Fibroblast of lung (primary cell): ENCODE results near the gene MAN2C1. TPM values are rescaled to one million over a fixed set of nuclear protein-coding genes. Genes with fewer than 3 reads are reported as not detected.

Experiments
- DNase-seq, 2 donors: peaks; one replicate each; pipeline versions ENCODE4 v3.0.0 to v3.0.0-alpha.2; 2010; ENCODE audit warnings: low read depth in 2 of 2
- H2AFZ ChIP-seq: 2 replicates; pipeline ENCODE4 v1.5.1; 2012; ENCODE audit warnings: low read length, control low read depth, inconsistent platforms
- H3K27ac ChIP-seq: 2 replicates; pipeline ENCODE4 v1.5.1; 2011; ENCODE audit warnings: low read length, control low read depth; ENCODE audit not compliant: insufficient read depth
- H3K27me3 ChIP-seq: 2 replicates; pipeline ENCODE4 v1.5.1; 2011; ENCODE audit warnings: mild to moderate bottlenecking, low read length; ENCODE audit not compliant: control insufficient read depth, insufficient read depth
- H3K36me3 ChIP-seq: 2 replicates; pipeline ENCODE4 v1.5.1; 2011; ENCODE audit warnings: low read length; ENCODE audit not compliant: control insufficient read depth, insufficient read depth
- H3K4me1 ChIP-seq: 2 replicates; pipeline ENCODE4 v1.5.1; 2011; ENCODE audit warnings: low read length; ENCODE audit not compliant: control insufficient read depth, insufficient read depth; ENCODE audit errors: extremely low read depth
- H3K4me2 ChIP-seq: 2 replicates; pipeline ENCODE4 v1.5.1; 2011; ENCODE audit warnings: low read length, control low read depth; ENCODE audit not compliant: insufficient read depth; ENCODE audit errors: extremely low read depth
- H3K4me3 ChIP-seq, 4 experiments: fragments of 200-600 bp in 1 of 4; sonication (generic) in 1 of 4; replicated peaks in 1 of 4; 2 replicates each; pipeline ENCODE4 v1.5.1; 2011 to 2016; ENCODE audit warnings: low read length in 4 of 4, low read depth in 3 of 4, mild to moderate bottlenecking in 3 of 4, control low read depth in 2 of 4, inconsistent platforms in 1 of 4, mixed read lengths in 1 of 4; ENCODE audit not compliant: insufficient read depth in 1 of 4; ENCODE audit errors: control extremely low read depth in 1 of 4
- H3K79me2 ChIP-seq: 2 replicates; pipeline ENCODE4 v1.5.1; 2012; ENCODE audit warnings: mild to moderate bottlenecking, low read length, inconsistent platforms; ENCODE audit not compliant: control insufficient read depth, insufficient read depth
- H3K9ac ChIP-seq: 2 replicates; pipeline ENCODE4 v1.5.1; 2011; ENCODE audit warnings: mild to moderate bottlenecking, low read length, control low read depth; ENCODE audit not compliant: insufficient read depth
- H3K9me3 ChIP-seq: 2 replicates; pipeline ENCODE4 v1.5.1; 2012; ENCODE audit warnings: low read depth, low read length; ENCODE audit not compliant: control insufficient read depth, insufficient read depth
- H4K20me1 ChIP-seq: 2 replicates; pipeline ENCODE4 v1.5.1; 2011; ENCODE audit warnings: low read length; ENCODE audit not compliant: control insufficient read depth, insufficient read depth; ENCODE audit errors: extremely low read depth
- EZH2 ChIP-seq: IDR thresholded peaks from 2 replicates; pipeline ENCODE4 v1.5.1; 2012; ENCODE audit warnings: low read length, control low read depth, mild to moderate bottlenecking; ENCODE audit errors: missing control alignments
- polyA plus RNA-seq, 2 donors: library from polyadenylated mRNA; depleted of rRNA in 1 of 2; stranded (reverse) in 1 of 2; unstranded in 1 of 2; fragments of >200 nt; gene quantifications; 2 replicates each; pipeline ENCODE4 v1.2.1, GENCODE V29; 2011 to 2012; ENCODE audit warnings: missing spikeins in 1 of 2
- total RNA-seq: library from RNA; depleted of rRNA; stranded (reverse); fragments of >200 nt; gene quantifications from 2 replicates; pipeline ENCODE4 v1.2.1, GENCODE V29; 2014
- TF ChIP-seq, protein P1 (sequence below), 2 donors: IDR thresholded peaks in 1 of 2; conservative IDR thresholded peaks in 1 of 2; 1 replicate in 1 of 2; 2 replicates in 1 of 2; pipeline ENCODE4 v1.5.1; 2011 to 2012; ENCODE audit warnings: low read length in 2 of 2, control low read depth in 1 of 2, inconsistent platforms in 1 of 2, low read depth in 1 of 2, mild to moderate bottlenecking in 1 of 2

Gene MAN2C1
- total and polyA plus RNA-seq, 2 donors (not counting 1 experiment from before 2014, with no cell fraction given): 40.6 to 124 TPM

DNA sequence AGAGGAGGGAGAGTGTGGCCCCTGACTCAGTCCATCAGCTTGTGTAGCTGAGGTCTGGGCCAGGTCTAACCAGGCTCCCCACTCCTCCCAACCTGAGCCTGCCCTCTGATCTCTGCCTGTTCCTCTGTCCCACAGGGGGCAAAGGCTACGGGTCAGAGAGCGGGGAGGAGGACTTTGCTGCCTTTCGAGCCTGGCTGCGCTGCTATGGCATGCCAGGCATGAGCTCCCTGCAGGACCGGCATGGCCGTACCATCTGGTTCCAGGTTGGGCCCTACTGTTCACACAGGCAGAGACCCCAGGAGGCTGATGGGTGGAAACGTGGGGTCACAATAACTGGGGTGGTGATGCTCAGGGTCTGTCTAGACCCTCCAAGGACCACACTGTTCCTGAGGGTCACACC lies 14.8 kb downstream of the MAN2C1 start:
- Histone ChIP-seq H3K36me3 (peaks cover 8% of the 10 kb centered on the region), H3K4me3 (no peak overlapping the region), H2AFZ (no peak overlapping the region), H3K4me2 (no peak overlapping the region), H3K27me3 (peaks cover 3% of the 10 kb centered on the region), H3K9me3 (no peaks in the 10 kb centered on the region), H3K9ac (no peak overlapping the region), H3K4me1 (no peaks in the 10 kb centered on the region), H3K79me2 (no peaks in the 10 kb centered on the region), H3K27ac (no peak overlapping the region), H4K20me1 (no peaks in the 10 kb centered on the region)
- TF ChIP-seq, protein P1, sequence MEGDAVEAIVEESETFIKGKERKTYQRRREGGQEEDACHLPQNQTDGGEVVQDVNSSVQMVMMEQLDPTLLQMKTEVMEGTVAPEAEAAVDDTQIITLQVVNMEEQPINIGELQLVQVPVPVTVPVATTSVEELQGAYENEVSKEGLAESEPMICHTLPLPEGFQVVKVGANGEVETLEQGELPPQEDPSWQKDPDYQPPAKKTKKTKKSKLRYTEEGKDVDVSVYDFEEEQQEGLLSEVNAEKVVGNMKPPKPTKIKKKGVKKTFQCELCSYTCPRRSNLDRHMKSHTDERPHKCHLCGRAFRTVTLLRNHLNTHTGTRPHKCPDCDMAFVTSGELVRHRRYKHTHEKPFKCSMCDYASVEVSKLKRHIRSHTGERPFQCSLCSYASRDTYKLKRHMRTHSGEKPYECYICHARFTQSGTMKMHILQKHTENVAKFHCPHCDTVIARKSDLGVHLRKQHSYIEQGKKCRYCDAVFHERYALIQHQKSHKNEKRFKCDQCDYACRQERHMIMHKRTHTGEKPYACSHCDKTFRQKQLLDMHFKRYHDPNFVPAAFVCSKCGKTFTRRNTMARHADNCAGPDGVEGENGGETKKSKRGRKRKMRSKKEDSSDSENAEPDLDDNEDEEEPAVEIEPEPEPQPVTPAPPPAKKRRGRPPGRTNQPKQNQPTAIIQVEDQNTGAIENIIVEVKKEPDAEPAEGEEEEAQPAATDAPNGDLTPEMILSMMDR (conservative IDR thresholded peaks at IDR 0.05 in 1 of 2, IDR thresholded peaks at IDR 0.05 in 1 of 2; ENCODE audit: low read depth in 1 of 2, low read length in 2 of 2): no peak
- TF ChIP-seq EZH2: no peak
- no peak for DNase-seq

DNA sequence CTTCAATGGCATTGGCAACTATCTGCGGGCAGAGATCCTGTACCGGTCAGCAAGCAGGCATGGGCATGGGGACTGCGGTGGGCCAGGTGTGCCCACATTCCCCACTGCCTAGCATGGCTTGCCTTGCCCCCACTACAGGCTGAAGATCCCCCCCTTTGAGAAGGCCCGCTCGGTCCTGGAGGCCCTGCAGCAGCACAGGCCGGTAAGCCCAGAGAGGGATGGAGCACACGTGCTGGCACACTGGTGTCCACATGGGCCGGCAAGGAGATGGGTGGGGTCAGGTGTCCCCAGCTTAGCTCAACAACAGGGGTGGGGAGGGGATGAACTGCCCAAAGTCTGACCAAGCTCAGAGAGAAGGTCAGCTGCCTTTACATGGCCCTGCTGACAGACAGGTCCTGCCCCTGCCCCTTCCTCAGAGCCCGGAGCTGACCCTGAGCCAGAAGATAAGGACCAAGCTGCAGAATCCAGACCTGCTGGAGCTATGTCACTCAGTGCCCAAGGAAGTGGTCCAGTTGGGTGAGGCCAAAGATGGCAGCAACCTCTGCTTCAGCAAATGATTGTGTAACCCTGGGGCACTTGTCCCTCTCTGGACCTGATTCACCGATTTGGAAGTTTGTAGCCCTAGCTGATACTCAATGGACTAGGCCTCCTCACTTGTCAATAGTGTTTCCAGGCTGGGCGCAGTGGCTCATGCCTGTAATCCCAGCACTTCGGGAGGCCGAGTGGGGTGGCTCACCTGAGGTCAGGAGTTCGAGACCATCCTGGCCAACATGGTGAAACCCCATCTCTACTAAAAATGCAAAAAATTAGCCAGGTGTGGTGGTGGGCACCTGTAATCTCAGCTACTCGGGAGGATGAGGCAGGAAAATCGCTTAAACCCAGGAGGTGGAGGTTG lies 16.0 kb downstream of the MAN2C1 start:
- peaks cover 5% of the 10 kb centered on the region for H3K36me3 ChIP-seq
- H3K4me3 ChIP-seq: no peak overlapping the region
- H3K27me3 ChIP-seq: peaks cover 5% of the 10 kb centered on the region
- H3K27ac ChIP-seq: no peak overlapping the region
- no peak overlapping the region for H3K4me2 ChIP-seq
- no peak overlapping the region for H3K9ac ChIP-seq
- H3K79me2 ChIP-seq: no peaks in the 10 kb centered on the region
- no peak for TF ChIP-seq EZH2
- TF ChIP-seq, protein P1 (conservative IDR thresholded peaks at IDR 0.05 in 1 of 2, IDR thresholded peaks at IDR 0.05 in 1 of 2; ENCODE audit: low read depth in 1 of 2, low read length in 2 of 2): no peak
- H3K4me1 ChIP-seq: no peaks in the 10 kb centered on the region
- no peak overlapping the region for H2AFZ ChIP-seq
- no peak for DNase-seq
- no peaks in the 10 kb centered on the region for H4K20me1 ChIP-seq
- no peaks in the 10 kb centered on the region for H3K9me3 ChIP-seq

DNA sequence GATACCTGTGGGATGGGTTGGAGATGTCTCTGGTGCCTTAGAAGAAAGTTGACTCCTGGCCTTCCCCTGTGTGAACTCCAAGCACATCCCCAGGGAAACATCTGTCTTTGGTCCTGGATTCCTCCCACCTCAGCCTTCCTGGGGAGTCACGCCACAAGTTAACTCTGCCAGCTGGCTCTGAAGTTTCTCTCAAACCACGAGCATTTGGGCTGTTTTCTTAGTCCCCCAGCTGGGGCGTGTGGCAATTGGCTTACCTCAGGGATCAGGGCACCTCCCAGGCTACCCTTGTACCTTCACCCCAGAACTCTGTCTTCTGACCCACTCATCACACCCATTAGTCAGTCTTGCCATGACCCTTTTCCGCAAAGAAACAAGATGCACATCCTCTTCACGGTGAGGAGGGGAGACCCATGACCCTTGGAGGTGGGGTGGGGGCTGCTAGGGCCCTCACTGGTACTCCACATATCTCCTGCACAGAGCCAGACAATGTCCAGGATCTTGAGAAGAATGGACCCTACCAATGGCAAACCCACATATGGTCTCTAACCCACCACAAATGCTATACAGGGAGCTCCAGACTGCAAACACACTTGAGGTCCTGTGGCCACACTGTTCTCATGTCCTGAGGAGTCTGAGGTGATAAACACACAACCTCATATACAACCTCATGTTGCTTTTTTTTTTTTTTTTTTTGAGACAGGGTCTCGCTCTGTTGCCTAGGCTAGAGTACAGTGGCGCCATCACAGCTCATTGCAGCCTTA lies 17.6 kb downstream of the MAN2C1 start:
- Histone ChIP-seq H3K27ac (no peak overlapping the region), H3K4me1 (no peaks in the 10 kb centered on the region), H3K79me2 (no peaks in the 10 kb centered on the region), H3K36me3 (peaks cover 2% of the 10 kb centered on the region), H2AFZ (no peak overlapping the region), H3K4me3 (no peak overlapping the region), H3K4me2 (no peak overlapping the region), H3K27me3 (peaks cover 5% of the 10 kb centered on the region), H4K20me1 (no peaks in the 10 kb centered on the region), H3K9me3 (no peaks in the 10 kb centered on the region), H3K9ac (no peak overlapping the region)
- no peak for DNase-seq
- TF ChIP-seq, protein P1 (conservative IDR thresholded peaks at IDR 0.05 in 1 of 2, IDR thresholded peaks at IDR 0.05 in 1 of 2; ENCODE audit: low read depth in 1 of 2, low read length in 2 of 2): no peak
- no peak for TF ChIP-seq EZH2
